ENCODE data around the gene RPL28.

RPL28 gene

DNA sequence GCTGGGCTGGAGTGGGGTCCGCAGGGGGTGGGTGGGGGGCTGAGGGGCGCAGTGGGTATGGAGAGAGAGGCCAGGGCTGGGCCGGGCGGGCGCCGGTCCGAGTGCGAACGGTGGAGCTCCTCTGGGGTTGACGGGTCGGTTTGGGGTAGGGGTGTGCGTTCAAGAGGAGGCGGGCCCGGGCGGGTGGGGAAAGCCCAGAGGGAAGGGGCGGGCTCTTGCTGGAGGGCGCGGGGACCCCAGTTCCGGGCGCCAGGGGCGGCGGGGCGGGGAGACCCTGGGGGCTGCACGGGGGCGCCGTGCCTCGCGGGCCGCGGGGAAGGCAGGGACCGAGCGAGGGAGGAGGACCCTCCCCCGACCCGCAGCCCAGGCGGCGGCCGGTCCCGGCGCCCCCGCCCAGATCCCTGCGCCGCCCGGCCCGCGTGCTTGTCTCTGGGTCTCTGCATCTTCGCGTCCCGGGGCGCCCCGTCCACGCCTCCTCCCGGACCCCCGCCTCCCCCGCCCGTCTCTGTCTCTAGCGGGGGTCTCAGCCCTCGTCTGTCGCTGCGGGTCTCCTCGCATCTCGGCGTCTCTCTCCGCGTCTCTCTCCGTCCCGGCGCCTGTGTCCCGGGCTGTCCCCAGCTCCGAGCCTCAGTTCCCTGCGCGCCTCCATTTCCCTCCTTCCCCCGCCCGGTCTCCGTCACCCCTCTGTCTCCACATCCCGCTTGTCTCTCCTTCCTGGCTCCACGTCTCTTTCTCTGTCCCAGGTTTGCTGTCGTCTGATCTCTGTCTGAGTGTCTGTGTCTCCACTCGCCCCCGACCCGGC is 65.6 kb downstream of the RPL28 start:
- FAIRE-seq (no peak), DNase-seq (ENCODE audit: insufficient read length, low spot score) (no peak)
- TF ChIP-seq, protein P1, sequence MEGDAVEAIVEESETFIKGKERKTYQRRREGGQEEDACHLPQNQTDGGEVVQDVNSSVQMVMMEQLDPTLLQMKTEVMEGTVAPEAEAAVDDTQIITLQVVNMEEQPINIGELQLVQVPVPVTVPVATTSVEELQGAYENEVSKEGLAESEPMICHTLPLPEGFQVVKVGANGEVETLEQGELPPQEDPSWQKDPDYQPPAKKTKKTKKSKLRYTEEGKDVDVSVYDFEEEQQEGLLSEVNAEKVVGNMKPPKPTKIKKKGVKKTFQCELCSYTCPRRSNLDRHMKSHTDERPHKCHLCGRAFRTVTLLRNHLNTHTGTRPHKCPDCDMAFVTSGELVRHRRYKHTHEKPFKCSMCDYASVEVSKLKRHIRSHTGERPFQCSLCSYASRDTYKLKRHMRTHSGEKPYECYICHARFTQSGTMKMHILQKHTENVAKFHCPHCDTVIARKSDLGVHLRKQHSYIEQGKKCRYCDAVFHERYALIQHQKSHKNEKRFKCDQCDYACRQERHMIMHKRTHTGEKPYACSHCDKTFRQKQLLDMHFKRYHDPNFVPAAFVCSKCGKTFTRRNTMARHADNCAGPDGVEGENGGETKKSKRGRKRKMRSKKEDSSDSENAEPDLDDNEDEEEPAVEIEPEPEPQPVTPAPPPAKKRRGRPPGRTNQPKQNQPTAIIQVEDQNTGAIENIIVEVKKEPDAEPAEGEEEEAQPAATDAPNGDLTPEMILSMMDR (IDR thresholded peaks at IDR 0.05; ENCODE audit: insufficient read depth, missing control alignments), result no peak

DNA sequence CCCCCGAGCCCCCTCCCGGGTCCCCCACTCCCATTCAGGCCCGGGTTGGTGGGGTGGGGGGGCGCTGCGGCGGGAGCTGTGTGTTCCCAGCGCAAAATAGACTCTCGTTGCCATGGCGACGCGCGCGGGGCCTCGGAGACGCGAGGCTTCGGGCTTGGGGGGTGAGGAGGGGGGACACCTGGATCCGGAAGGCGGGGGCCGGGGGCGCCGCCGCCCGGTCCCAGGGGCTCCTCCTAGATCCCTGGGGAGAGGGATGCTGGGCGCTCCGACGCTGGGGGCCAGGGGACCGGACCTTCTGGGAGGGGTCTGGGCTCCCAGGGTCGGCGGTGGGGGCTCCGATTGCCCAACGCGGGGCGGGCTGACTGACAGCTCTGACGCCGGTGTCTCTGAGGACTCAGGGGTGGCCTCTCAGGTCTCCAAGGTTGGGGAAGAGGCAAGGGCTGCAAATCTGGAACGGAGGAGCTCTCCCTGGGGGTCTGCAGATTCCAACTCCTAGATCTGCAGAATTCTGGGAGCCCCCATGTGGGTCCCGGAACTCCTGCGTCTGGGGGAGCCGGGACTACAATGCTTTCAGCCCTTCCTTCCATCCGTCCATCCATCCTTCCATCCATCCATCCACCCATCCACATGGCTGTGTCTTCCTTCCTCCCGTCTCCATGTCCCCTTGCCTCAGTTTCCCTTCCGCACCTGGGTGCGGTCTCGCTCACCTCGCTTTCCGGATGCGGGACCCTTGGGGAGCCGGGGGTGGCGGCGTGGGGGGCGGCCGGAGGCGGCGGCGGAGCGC is 66.4 kb downstream of the RPL28 start:
- FAIRE-seq (no peak), DNase-seq (ENCODE audit: insufficient read length, low spot score) (no peak)
- TF ChIP-seq, protein P1 (IDR thresholded peaks at IDR 0.05; ENCODE audit: insufficient read depth, missing control alignments), result no peak
